Suppressor macrophage (primary cell): Measurements from ENCODE around the gene SPATA6L.

ENCODE experiments used
- DNase-seq, 4 experiments: peaks; one replicate each; pipeline ENCODE4 v3.0.0-alpha.2; 2020 to 2022

Gene SPATA6L

DNA sequence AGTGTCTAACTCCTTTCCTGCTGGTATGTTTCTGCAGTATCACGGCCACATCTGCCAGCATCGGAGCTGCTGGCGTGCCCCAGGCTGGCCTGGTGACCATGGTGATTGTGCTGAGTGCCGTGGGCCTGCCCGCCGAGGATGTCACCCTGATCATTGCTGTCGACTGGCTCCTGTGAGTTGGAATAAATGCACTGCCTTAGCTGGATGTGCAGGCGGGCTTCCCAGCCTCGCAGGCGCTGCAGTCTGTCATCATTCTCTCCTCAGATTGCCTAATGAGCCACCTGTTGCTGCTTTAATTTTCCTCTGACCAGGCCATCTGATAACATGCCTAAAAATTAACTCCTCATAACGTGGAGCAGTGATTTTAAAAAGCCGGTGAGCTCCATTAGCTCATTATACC lies 83.3 kb downstream of the SPATA6L start:
- DNase-seq: no peak

DNA sequence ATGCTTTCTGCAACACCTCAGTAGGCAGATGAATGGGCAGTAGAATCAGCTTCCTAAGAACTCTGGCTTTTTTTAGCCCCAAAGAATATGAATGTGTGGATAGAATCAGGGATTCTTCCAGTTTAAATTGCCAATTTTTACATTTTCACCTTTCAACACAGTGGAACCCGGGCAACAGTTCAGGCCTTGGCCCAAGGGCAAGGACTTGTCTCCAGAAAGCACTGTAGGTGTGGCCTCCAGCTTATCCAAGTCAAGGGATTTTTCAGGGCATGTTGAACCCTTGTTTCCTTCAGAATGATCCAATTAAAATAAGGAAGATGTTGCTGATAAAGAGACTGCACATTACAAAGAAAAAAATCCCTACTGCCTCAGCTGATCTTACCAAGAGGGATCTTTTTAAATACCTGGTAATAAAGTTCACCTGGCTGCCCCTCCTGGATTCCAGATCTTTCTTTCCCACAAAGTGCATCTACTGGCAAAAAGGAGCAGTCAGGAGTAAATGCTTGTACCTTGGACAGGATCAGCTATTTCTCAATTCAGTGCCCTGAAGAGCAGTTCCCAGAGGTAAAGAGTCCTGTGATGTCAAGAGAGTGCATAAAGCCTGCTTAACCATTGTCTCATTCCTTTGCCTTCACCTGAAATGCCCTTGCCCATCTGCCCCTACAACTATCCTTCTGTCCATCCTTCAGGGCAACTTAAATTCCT lies 84.3 kb downstream of the SPATA6L start:
- DNase-seq: no peak

DNA sequence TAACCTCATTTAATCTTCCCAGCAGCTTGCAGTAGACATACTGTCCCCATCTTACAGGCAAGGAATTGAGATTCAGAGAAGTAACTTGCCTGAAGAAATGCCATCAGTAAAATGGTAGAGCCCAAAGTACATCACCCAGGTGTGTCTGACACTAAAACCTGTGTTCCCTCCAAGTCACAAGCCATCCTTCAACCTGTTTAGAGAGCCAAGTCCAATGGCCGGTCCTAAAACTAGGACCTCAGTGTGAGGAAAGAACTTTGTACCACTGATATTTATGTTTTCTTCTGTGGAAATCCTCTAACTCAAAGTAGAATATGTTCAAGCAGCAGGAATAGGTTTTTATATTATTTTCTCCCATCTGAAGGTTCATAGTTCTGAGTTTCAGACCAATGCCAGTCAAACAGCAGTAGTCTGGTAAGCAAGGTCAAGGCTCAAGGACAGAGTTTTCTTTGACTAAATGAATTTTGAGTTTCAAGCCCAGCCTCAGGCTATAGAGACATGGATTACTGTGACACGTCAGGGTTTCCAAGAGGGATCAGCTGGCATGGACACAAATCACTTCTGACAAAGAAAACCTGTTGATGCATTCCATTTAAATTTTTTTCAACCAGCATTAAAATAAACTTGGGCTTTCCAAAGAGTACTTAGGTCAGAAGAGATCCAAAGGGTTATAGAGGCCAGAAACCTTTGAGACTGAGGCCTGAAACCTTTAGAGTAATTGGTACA lies 85.1 kb downstream of the SPATA6L start:
- no peak for DNase-seq

DNA sequence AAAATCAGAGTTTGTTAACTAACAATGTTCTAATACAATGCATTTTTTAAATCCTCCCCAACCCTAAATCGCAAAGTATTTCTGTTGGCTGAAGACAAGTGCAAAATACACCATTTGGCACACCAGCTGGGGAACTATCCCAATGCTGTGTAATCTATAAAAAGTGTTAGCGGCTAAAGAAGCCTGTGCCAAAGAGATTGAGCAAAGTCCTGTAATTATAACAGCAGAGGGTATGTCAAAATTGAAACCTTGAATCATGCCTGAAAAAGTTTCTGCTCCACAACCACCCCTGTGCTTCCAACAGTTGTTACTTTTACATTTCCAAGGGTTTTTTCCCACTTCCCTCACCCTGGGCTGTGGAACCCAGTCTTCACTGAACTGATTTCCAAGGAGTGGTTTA lies 87.3 kb downstream of the SPATA6L start:
- no peak for DNase-seq

DNA sequence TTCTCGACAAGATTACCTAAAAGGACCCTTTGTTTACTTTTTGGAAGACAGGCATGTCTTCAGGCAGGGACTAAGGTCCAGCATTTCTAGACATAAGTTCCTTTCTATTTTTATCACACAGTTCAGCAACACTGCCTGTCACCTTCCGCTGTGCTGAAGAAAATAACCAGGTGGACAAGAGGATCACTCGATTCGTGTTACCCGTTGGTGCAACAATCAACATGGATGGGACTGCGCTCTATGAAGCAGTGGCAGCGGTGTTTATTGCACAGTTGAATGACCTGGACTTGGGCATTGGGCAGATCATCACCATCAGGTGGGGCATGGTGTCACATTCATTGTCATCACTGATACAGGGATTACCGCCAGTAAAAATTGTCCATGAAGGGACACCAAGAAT lies 89.8 kb downstream of the SPATA6L start:
- no peak for DNase-seq

GRCh38 chr9:4575997-4576396 lies 90.3 kb downstream of the SPATA6L start:
- no peak for DNase-seq

DNA sequence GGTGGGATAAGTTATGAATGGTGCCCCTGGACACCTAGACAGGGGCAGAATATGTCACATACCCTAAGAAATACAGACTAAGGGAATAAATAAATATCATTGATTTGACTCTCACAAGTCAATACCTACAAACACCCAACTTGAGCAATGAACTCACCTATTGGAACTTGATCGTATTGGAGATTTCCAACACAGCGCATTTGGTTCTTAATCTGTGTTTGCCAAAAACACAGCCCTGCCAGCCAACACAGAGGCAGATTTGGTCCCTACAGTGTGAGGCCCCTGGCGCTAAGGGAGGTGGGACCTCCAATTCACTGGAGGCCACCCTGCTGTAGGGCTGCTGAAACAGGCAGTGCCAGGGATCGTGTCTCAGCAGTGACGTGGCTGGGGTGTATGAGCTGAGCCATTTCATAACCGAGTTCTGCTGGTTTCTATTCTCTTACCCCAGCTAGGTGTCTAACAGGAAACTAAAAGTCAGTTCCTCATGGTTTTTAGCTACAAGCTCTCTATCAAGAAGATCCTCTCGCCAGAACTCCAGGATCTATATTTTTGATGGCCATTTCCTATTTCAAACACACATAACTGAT lies 91.5 kb downstream of the SPATA6L start:
- no peak for DNase-seq

- DNase-seq: no peak
Observed at GRCh38 chr9:4573634-4574389, 92.5 kb downstream of the SPATA6L start.

- no peak for DNase-seq
Observed at GRCh38 chr9:4573176-4573575, 93.1 kb downstream of the SPATA6L start.

GRCh38 chr9:4572184-4572826 lies 94.0 kb downstream of the SPATA6L start:
- DNase-seq: no peak

- no peak for DNase-seq
Observed at GRCh38 chr9:4569101-4569500, 97.2 kb downstream of the SPATA6L start.

DNA sequence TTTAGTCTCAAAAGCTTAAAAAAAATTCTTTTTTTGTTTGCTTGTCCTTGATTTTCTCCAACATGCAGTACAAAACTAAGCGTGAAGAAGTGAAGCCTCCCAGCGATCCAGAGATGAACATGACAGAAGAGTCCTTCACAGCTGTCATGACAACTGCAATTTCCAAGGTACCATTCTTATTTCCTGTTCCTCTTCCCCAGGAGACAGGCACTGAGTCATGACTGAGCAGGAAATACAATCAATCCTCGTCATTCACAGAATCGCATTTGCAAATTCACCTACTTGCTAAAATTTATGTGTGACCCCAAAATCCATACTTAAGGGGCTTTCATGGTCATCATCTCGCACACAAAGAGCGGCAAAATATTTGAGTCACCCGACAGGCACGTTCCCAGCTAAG lies 98.7 kb downstream of the SPATA6L start:
- DNase-seq: no peak

- no peak for DNase-seq
Observed at GRCh38 chr9:4566806-4567205, 99.5 kb downstream of the SPATA6L start.

DNA sequence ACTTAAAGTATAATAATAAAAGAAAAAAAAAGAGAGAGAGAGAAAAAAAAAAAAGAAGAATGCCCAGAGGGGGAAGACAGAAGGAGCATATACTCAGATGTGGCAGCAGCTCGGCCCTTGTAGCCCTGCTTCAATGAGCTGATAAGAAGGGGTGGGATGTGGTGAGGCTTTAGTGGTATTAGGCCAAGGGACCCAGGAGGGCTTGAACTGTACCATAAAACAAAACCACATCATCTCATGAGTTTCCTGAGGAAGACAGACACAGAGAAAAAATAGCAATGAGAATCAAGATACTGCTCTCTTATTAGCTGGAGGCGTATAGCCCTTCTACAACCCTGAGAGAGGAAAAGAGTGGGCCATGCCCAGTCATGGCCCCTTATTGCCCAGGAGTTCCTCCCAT lies 103.2 kb downstream of the SPATA6L start:
- no peak for DNase-seq

DNA sequence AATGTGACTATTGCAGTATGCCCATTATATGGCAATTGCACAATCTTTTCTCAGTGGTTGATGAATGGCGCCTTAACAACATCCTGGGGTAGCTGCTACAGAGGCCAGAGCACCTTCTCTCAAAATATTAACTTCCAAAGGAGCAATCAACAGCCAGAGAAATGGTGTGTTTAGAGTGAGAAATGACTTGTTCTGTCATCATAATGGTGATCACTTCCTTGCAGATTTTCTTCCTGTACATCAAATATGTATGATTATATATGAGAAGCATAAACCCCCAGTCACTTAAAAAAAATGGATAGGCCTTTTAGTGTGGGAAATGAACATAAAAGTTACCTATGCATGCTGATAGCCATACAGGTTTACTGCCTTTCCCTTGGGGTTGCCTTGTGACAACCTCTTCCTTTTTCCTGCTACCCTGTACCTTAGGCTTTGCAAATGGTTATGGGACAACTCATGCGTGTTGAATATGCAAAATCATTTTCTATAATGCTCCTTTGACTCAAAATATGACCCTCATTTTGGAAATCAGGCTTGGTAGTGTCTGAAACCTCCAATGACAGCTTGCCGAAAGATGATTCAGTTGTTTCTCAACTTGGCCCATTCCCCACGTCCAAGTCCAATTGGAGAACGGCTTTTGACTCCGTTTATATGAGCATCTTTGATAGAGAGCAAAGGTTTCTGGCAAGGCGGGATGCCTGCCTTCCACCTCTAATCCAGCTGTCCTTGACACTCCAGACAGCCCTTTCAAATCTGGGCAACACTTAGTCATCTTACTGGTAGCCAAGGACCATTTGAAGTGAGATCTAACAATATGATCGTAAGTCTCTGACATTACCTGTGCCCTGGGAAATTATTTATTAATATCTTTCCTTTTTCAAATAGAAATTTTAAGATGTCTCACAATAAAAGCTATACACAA lies 106.8 kb downstream of the SPATA6L start:
- no peak for DNase-seq

GRCh38 chr9:4558371-4558998 lies 107.8 kb downstream of the SPATA6L start:
- DNase-seq: no peak

GRCh38 chr9:4555236-4555635 lies 111.0 kb downstream of the SPATA6L start:
- no peak for DNase-seq

- no peak for DNase-seq
Observed at GRCh38 chr9:4553951-4554381, 112.3 kb downstream of the SPATA6L start.

- no peak for DNase-seq
Observed at GRCh38 chr9:4550777-4551484, 115.3 kb downstream of the SPATA6L start.

DNA sequence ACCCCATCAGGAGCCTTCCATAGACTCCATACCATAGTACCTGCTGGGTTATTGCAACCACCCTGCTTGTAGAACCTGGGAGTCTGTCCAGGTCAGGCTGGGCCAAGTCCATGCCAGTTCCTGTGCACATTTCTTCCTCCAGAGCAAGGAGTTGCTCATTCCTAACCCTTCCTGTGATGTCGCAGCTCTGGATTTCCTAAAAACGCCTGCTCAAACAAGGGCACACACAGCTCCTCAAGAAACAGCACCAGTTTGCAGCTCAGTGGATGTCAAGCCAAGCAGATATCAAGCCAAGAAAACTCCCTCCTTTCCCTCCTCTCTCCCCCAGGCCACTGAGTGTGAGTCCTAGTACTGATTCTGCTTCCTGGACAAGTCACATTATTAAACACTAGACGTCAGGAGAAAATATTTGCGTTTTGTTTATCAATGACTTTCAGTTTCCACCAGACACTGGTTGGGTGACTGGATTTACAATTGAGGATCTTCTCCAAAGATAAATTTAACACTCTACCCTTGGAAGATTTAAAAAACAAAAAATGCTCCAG lies 116.5 kb downstream of the SPATA6L start:
- no peak for DNase-seq
